ENCODE results near the gene RPS19. TPM values are rescaled to one million over a fixed set of nuclear protein-coding genes. Genes with fewer than 3 reads are reported as not detected.

Gene RPS19
- polyA plus RNA-seq, 2 of the 4 experiments (the other 2 are of a cell fraction), result 3,564 to 7,778 TPM

DNA sequence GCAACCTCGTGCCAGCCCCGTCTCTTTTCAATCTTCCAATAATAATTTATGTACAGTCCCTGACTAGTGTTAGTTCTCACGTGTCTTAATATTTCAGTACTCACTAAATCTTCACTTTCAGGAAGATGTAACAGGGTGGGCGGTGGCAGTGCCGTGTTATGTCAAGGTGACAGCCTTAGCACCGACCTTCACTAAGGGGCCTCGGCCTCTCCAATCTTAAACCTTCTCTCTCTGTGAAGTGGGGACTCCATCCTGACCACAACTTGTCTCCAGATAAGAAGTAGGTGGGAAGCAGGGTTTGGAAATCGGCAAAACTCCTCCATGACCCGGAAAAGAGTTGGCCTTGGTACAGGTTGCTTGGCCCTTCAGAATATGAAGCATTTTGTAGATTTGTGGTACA is 1.8 kb downstream of the RPS19 start:
- peak overlapping the region; percentile 89 for H3K4me3 ChIP-seq
- ATAC-seq, result no peak
- H3K4me1 ChIP-seq, result peaks cover 59% of the 10 kb centered on the region
- CTCF ChIA-PET, result interaction anchor here (0.6 to 16.4 kb wide), 8 partner anchors 9 to 90 kb away, joined by 3 to 243 read pairs (median 5); no protein-coding TSS in a partner anchor
- TF ChIP-seq FOSB (CRISPR knock-in tag; IDR thresholded peaks at IDR 0.05) (0 out of 2 replicates have a peak, but pooled peaks have one; percentile 29), RNF2 (IDR thresholded peaks at IDR 0.05; ENCODE audit: borderline replicate concordance, low read depth) (no peak), POLR2AphosphoS2 (conservative IDR thresholded peaks at IDR 0.05; ENCODE audit: low read length) (no peak; the same call in 1 of the 2 replicates), TFCP2L1 (CRISPR knock-in tag; IDR thresholded peaks at IDR 0.05) (no peak), RARB (CRISPR knock-in tag; IDR thresholded peaks at IDR 0.05) (0 out of 2 replicates have a peak, but pooled peaks have one; percentile 6), SMC3 (IDR thresholded peaks at IDR 0.05) (no peak), POLR2A (IDR thresholded peaks at IDR 0.05; ENCODE audit: low read length) (no peak), KDM5A (IDR thresholded peaks at IDR 0.05) (no peak), NPAS2 (CRISPR knock-in tag; IDR thresholded peaks at IDR 0.05; ENCODE audit: borderline replicate concordance) (no peak)
- no peak for DNase-seq (ENCODE audit: low read depth in 1 of 2, low spot score in 1 of 2)
- H3K27ac ChIP-seq, result peak overlapping the region; percentile 90 to 95
- H3K9me3 ChIP-seq, result no peaks in the 10 kb centered on the region
- H3K4me2 ChIP-seq, result peak overlapping the region; percentile 98
- no peak for FAIRE-seq
- POLR2A ChIA-PET, result interaction anchor here (3.3 to 3.5 kb wide), 2 partner anchors 10 to 12 kb away, joined by 27 to 102 read pairs; no protein-coding TSS in a partner anchor
- WGBS (ENCODE audit: missing lambda C conversion rate), result 60% methylated on average over 9 of the region's 9 CpGs

DNA sequence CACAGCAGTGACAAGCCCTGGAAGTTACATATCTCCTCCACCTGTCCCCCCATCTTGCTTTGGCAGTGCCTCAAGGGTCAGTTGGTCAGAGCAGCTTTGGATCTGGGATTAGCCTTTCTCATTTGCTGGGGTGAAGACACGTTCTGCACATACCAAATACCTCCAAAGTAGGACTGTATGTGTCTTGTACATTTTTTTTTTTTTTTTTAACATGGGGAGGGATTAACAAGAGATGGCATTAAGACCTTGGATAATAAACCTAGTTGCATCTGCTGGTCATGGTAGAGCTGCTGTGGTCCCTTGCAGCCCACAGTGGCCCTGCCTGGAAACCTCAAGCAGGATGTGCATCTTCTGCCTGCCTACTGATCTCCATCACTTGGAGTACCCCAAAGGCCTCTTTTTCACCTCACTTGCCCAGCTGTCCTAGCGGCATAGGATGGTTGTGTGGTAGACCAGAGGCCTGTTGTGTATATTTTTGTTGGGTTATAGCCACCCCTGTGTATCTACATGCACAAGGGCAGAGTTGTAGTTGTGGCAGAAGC is 2.5 kb downstream of the RPS19 start:
- peak overlapping the region; percentile 90 to 95; a peak in 4 of 6 replicates for H3K27ac ChIP-seq

More for the DNA sequence above, 2.5 kb downstream of the RPS19 start:
- CTCF ChIA-PET, result interaction anchor here (0.6 to 3.5 kb wide), 8 partner anchors 10 to 95 kb away, joined by 3 to 36 read pairs (median 4); partner anchors contain the start of gene CD79A
- POLR2A ChIA-PET, result interaction anchor here (0.6 to 4.2 kb wide), 5 partner anchors 9 to 532 kb away, joined by 3 to 27 read pairs (median 3); no protein-coding TSS in a partner anchor
- ATAC-seq (no peak), DNase-seq (ENCODE audit: low read depth in 1 of 2, low spot score in 1 of 2) (no peak), FAIRE-seq (peak; percentile 80)
- TF ChIP-seq REST (IDR thresholded peaks at IDR 0.05) (no peak), EP300 (IDR thresholded peaks at IDR 0.05) (no peak), CHD4 (IDR thresholded peaks at IDR 0.05; ENCODE audit: borderline replicate concordance) (no peak), TP53 (CRISPR knock-in tag; IDR thresholded peaks at IDR 0.05) (0 out of 2 replicates have a peak, but pooled peaks have one; percentile 19), TFCP2L1 (CRISPR knock-in tag; IDR thresholded peaks at IDR 0.05) (0 out of 2 replicates have a peak, but pooled peaks have one; percentile 7), EHMT2 (IDR thresholded peaks at IDR 0.05; ENCODE audit: low read depth) (no peak), RAD21 (conservative IDR thresholded peaks at IDR 0.05 in 1 of 2, IDR thresholded peaks at IDR 0.05 in 1 of 2) (no peak), HEYL (CRISPR knock-in tag; IDR thresholded peaks at IDR 0.05) (no peak), HOXA7 (CRISPR knock-in tag; IDR thresholded peaks at IDR 0.05) (peak; percentile 31; the same call in 1 of the 2 replicates), KDM5A (IDR thresholded peaks at IDR 0.05) (no peak), JUN (IDR thresholded peaks at IDR 0.05) (peak in 1 of 2 experiments; percentile 23; a peak in 1 of 5 replicates), SMC3 (IDR thresholded peaks at IDR 0.05) (no peak)
- peaks cover 65% of the 10 kb centered on the region for H3K4me1 ChIP-seq
- no peaks in the 10 kb centered on the region for H3K9me3 ChIP-seq
- H3K4me2 ChIP-seq, result peak overlapping the region; percentile 98
- peak overlapping the region; percentile 89 for H3K4me3 ChIP-seq
- 72% methylated on average over 2 of the region's 2 CpGs for WGBS (ENCODE audit: missing lambda C conversion rate)
